Subcutaneous adipose tissue (tissue), 4 donors: ENCODE results near the gene FAM234A. TPM values are rescaled to one million over a fixed set of nuclear protein-coding genes. Genes with fewer than 3 reads are reported as not detected.

ENCODE experiments used
- CTCF ChIP-seq: fragments of 450-650 bp; IDR thresholded peaks from one replicate; pipeline ENCODE4 v1.5.1; 2016; ENCODE audit warnings: low read depth, mild to moderate bottlenecking, control low read depth, antibody characterized with exemption, moderate library complexity
- total RNA-seq, 4 donors: library from RNA; depleted of rRNA; stranded (reverse); fragments of >200 nt; gene quantifications; one replicate each; pipeline ENCODE4 v1.1.0, GENCODE V29; 2016

FAM234A gene
- total RNA-seq, 4 donors from 2014 or later: 43.4 to 117 (median 50.2) TPM

- TF ChIP-seq CTCF: no peak
These were observed 20.6 kb downstream of the FAM234A start for GRCh38 chr16:255183-255582.

- no peak for TF ChIP-seq CTCF
These were observed 24.6 kb downstream of the FAM234A start for GRCh38 chr16:259226-259625.

- no peak for TF ChIP-seq CTCF
These were observed 25.2 kb downstream of the FAM234A start for GRCh38 chr16:259814-260253.

- TF ChIP-seq CTCF: no peak
These were observed 25.7 kb downstream of the FAM234A start for GRCh38 chr16:260326-260725.

GRCh38 chr16:261031-261691, 26.5 kb downstream of the FAM234A start:
- no peak for TF ChIP-seq CTCF

GRCh38 chr16:262121-262745, 27.6 kb downstream of the FAM234A start:
- TF ChIP-seq CTCF: no peak

- no peak for TF ChIP-seq CTCF
These were observed 28.7 kb downstream of the FAM234A start for GRCh38 chr16:263182-263774.
